Measurements from ENCODE around the gene USP43.

DNA sequence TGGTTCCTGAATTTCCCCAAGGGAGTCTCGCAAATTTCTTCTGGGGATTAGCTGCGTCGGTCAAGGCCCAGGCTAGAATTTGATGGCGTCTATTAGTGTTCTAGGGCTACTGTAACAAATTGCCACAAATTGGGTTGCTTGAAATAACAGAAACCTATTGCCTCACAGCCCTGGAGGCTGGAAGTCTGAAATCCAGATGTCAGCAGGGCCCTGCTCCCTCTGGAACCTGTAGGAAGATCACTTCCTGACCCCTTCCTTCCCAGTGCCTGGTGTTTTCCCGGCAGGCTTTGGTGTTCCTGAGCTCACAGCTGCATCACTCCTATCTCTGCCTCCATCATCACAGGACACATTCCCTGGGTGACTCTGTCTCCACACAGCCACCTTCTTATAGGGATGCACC, 121.7 kb downstream of the USP43 start:
- TF ChIP-seq EZH2 (IDR thresholded peaks at IDR 0.05; ENCODE audit: borderline replicate concordance, low read depth, low read length, severe bottlenecking): no peak
- TF ChIP-seq, protein P1, sequence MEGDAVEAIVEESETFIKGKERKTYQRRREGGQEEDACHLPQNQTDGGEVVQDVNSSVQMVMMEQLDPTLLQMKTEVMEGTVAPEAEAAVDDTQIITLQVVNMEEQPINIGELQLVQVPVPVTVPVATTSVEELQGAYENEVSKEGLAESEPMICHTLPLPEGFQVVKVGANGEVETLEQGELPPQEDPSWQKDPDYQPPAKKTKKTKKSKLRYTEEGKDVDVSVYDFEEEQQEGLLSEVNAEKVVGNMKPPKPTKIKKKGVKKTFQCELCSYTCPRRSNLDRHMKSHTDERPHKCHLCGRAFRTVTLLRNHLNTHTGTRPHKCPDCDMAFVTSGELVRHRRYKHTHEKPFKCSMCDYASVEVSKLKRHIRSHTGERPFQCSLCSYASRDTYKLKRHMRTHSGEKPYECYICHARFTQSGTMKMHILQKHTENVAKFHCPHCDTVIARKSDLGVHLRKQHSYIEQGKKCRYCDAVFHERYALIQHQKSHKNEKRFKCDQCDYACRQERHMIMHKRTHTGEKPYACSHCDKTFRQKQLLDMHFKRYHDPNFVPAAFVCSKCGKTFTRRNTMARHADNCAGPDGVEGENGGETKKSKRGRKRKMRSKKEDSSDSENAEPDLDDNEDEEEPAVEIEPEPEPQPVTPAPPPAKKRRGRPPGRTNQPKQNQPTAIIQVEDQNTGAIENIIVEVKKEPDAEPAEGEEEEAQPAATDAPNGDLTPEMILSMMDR (IDR thresholded peaks at IDR 0.05; ENCODE audit: borderline replicate concordance, extremely low read depth, low read length, poor library complexity, severe bottlenecking): no peak
